ENCODE measurements around the gene CHMP1A. TPM values are rescaled to one million over a fixed set of nuclear protein-coding genes. Genes with fewer than 3 reads are reported as not detected.

The CHMP1A gene
- total and polyA plus RNA-seq, 2 of the 8 experiments (the other 6 are each of a cell fraction or from before 2014, with no cell fraction given), result 64.4 to 75.8 TPM

DNA sequence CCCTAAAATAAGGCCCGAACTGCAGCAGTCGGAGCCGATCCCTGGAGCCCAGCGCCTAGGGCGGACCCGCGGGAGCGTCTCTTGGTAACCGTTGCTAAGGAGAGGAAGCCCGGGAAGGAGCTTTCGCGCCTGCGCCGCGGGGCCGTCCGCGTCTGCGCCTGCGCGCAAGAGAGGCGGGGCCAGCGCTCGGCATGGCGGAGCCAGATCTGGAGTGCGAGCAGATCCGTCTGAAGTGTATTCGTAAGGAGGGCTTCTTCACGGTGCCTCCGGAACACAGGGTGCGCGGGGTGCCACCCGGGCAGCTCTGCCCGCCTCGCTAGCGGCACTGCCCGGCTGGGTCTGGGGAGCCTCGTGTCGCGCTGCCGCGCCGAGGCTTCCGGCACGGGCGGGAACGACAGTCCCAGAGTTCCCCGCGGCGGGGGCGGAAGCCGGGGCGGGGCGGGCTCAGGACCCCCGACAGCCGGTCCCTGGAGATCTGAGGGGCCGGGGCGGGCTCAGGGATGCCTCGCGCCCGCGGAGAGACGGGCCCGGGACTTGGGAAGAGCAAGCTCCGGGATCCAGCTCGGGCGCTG is 29.1 kb upstream of the CHMP1A start, which contains the start of gene CDK10 (continued):
- TF ChIP-seq, protein P1, sequence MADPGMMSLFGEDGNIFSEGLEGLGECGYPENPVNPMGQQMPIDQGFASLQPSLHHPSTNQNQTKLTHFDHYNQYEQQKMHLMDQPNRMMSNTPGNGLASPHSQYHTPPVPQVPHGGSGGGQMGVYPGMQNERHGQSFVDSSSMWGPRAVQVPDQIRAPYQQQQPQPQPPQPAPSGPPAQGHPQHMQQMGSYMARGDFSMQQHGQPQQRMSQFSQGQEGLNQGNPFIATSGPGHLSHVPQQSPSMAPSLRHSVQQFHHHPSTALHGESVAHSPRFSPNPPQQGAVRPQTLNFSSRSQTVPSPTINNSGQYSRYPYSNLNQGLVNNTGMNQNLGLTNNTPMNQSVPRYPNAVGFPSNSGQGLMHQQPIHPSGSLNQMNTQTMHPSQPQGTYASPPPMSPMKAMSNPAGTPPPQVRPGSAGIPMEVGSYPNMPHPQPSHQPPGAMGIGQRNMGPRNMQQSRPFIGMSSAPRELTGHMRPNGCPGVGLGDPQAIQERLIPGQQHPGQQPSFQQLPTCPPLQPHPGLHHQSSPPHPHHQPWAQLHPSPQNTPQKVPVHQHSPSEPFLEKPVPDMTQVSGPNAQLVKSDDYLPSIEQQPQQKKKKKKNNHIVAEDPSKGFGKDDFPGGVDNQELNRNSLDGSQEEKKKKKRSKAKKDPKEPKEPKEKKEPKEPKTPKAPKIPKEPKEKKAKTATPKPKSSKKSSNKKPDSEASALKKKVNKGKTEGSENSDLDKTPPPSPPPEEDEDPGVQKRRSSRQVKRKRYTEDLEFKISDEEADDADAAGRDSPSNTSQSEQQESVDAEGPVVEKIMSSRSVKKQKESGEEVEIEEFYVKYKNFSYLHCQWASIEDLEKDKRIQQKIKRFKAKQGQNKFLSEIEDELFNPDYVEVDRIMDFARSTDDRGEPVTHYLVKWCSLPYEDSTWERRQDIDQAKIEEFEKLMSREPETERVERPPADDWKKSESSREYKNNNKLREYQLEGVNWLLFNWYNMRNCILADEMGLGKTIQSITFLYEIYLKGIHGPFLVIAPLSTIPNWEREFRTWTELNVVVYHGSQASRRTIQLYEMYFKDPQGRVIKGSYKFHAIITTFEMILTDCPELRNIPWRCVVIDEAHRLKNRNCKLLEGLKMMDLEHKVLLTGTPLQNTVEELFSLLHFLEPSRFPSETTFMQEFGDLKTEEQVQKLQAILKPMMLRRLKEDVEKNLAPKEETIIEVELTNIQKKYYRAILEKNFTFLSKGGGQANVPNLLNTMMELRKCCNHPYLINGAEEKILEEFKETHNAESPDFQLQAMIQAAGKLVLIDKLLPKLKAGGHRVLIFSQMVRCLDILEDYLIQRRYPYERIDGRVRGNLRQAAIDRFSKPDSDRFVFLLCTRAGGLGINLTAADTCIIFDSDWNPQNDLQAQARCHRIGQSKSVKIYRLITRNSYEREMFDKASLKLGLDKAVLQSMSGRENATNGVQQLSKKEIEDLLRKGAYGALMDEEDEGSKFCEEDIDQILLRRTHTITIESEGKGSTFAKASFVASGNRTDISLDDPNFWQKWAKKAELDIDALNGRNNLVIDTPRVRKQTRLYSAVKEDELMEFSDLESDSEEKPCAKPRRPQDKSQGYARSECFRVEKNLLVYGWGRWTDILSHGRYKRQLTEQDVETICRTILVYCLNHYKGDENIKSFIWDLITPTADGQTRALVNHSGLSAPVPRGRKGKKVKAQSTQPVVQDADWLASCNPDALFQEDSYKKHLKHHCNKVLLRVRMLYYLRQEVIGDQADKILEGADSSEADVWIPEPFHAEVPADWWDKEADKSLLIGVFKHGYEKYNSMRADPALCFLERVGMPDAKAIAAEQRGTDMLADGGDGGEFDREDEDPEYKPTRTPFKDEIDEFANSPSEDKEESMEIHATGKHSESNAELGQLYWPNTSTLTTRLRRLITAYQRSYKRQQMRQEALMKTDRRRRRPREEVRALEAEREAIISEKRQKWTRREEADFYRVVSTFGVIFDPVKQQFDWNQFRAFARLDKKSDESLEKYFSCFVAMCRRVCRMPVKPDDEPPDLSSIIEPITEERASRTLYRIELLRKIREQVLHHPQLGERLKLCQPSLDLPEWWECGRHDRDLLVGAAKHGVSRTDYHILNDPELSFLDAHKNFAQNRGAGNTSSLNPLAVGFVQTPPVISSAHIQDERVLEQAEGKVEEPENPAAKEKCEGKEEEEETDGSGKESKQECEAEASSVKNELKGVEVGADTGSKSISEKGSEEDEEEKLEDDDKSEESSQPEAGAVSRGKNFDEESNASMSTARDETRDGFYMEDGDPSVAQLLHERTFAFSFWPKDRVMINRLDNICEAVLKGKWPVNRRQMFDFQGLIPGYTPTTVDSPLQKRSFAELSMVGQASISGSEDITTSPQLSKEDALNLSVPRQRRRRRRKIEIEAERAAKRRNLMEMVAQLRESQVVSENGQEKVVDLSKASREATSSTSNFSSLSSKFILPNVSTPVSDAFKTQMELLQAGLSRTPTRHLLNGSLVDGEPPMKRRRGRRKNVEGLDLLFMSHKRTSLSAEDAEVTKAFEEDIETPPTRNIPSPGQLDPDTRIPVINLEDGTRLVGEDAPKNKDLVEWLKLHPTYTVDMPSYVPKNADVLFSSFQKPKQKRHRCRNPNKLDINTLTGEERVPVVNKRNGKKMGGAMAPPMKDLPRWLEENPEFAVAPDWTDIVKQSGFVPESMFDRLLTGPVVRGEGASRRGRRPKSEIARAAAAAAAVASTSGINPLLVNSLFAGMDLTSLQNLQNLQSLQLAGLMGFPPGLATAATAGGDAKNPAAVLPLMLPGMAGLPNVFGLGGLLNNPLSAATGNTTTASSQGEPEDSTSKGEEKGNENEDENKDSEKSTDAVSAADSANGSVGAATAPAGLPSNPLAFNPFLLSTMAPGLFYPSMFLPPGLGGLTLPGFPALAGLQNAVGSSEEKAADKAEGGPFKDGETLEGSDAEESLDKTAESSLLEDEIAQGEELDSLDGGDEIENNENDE (IDR thresholded peaks at IDR 0.05; ENCODE audit: insufficient replicate concordance, low read length), result no peak
- TF ChIP-seq JUN (IDR thresholded peaks at IDR 0.05; ENCODE audit: low read depth, low read length) (no peak), EP300 (IDR thresholded peaks at IDR 0.05; ENCODE audit: borderline replicate concordance in 1 of 2, low read depth in 2 of 2, low read length in 2 of 2) (no peak), ASH2L (IDR thresholded peaks at IDR 0.05; ENCODE audit: low read length) (peak; percentile 71), RFX5 (IDR thresholded peaks at IDR 0.05; ENCODE audit: borderline replicate concordance, low read depth, low read length) (no peak), YY1 (IDR thresholded peaks at IDR 0.05; ENCODE audit: low read depth, low read length) (peak; percentile 72), CHD1 (IDR thresholded peaks at IDR 0.05; ENCODE audit: low read depth, low read length) (no peak), NANOG (IDR thresholded peaks at IDR 0.05; ENCODE audit: insufficient read depth, low read depth, low read length, poor library complexity, severe bottlenecking) (no peak), TCF12 (IDR thresholded peaks at IDR 0.05; ENCODE audit: low read depth, low read length) (no peak)
- TF ChIP-seq, protein P2, sequence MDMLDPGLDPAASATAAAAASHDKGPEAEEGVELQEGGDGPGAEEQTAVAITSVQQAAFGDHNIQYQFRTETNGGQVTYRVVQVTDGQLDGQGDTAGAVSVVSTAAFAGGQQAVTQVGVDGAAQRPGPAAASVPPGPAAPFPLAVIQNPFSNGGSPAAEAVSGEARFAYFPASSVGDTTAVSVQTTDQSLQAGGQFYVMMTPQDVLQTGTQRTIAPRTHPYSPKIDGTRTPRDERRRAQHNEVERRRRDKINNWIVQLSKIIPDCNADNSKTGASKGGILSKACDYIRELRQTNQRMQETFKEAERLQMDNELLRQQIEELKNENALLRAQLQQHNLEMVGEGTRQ (IDR thresholded peaks at IDR 0.05; ENCODE audit: low read length), result no peak

Measured in H1 (cell line).